MM.1S (cell line): ENCODE results near the gene REEP1.

Experiments
- EZH2phosphoT487 ChIP-seq: fragments of 300-600 bp; sonication (generic); IDR thresholded peaks from 2 replicates; pipeline ENCODE4 v1.6.1; 2018; ENCODE audit warnings: antibody characterized with exemption, low read length
- TF ChIP-seq, protein P1 (sequence below): fragments of 300-600 bp; sonication (generic); IDR thresholded peaks from 2 replicates; pipeline ENCODE4 v1.5.1; 2016; ENCODE audit warnings: antibody characterized with exemption, low read length, mixed read lengths

- TF ChIP-seq, protein P1, sequence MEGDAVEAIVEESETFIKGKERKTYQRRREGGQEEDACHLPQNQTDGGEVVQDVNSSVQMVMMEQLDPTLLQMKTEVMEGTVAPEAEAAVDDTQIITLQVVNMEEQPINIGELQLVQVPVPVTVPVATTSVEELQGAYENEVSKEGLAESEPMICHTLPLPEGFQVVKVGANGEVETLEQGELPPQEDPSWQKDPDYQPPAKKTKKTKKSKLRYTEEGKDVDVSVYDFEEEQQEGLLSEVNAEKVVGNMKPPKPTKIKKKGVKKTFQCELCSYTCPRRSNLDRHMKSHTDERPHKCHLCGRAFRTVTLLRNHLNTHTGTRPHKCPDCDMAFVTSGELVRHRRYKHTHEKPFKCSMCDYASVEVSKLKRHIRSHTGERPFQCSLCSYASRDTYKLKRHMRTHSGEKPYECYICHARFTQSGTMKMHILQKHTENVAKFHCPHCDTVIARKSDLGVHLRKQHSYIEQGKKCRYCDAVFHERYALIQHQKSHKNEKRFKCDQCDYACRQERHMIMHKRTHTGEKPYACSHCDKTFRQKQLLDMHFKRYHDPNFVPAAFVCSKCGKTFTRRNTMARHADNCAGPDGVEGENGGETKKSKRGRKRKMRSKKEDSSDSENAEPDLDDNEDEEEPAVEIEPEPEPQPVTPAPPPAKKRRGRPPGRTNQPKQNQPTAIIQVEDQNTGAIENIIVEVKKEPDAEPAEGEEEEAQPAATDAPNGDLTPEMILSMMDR = no peak
- no peak for TF ChIP-seq EZH2phosphoT487
These were observed 27.5 kb upstream of the REEP1 start for GRCh38 chr2:86364894-86365293.
